ENCODE measurements around the gene BBX.

Gene BBX

DNA sequence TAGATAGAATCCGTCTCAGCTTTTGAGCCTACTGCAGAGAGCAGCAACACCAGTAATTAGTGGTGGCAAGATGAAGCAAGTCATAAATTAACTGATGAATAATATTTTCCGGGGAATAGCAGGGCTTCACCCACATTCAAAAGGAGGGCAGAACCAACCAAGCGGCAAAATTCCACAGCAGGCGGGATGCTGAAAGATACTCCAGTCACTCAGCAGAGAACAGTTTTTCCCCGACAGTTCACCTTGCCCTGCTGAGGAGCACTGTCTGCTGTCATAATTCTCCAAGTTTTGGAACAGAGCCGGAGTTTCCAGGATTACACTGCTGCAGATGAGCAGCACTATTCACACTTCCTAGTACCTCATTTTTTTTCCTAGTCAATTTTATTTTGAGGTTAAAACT lies 293.3 kb downstream of the BBX start:
- TF ChIP-seq, protein P1, sequence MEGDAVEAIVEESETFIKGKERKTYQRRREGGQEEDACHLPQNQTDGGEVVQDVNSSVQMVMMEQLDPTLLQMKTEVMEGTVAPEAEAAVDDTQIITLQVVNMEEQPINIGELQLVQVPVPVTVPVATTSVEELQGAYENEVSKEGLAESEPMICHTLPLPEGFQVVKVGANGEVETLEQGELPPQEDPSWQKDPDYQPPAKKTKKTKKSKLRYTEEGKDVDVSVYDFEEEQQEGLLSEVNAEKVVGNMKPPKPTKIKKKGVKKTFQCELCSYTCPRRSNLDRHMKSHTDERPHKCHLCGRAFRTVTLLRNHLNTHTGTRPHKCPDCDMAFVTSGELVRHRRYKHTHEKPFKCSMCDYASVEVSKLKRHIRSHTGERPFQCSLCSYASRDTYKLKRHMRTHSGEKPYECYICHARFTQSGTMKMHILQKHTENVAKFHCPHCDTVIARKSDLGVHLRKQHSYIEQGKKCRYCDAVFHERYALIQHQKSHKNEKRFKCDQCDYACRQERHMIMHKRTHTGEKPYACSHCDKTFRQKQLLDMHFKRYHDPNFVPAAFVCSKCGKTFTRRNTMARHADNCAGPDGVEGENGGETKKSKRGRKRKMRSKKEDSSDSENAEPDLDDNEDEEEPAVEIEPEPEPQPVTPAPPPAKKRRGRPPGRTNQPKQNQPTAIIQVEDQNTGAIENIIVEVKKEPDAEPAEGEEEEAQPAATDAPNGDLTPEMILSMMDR (IDR thresholded peaks at IDR 0.05): no peak
- no peak for DNase-seq (ENCODE audit: low spot score)
- no peak overlapping the region for H3K4me3 ChIP-seq
- H3K27ac ChIP-seq: no peak overlapping the region

- TF ChIP-seq, protein P1 (IDR thresholded peaks at IDR 0.05): no peak
- H3K27ac ChIP-seq: no peak overlapping the region
- no peak overlapping the region for H3K4me3 ChIP-seq
- DNase-seq (ENCODE audit: low spot score): no peak
Measured at GRCh38 chr3:107817076-107817475, 294.3 kb downstream of the BBX start.

DNA sequence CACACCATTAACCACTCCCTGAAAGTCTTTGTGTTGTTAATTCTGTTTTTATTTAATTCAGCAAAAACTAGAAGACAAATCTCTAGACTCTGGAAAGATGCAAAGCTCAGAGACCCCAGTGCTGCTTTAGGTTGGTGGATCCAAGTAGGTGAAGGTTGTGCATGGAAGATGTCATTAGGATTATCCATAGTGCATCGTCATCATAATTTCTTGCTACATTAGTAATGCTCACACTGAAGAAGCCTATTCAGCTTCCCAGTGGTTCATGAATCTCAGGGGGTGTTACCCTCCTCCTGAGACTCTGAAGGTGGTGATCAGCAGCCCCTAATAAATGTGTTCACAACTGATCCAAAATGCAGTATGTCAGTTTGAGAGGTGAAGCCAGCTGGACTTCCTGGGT lies 295.3 kb downstream of the BBX start:
- Histone ChIP-seq H3K27ac (no peak overlapping the region), H3K4me3 (no peak overlapping the region)
- TF ChIP-seq, protein P1 (IDR thresholded peaks at IDR 0.05): no peak
- DNase-seq (ENCODE audit: low spot score): no peak

- TF ChIP-seq, protein P1 (IDR thresholded peaks at IDR 0.05): no peak
- Histone ChIP-seq H3K4me3 (no peak overlapping the region), H3K27ac (no peak overlapping the region)
- DNase-seq (ENCODE audit: low spot score): no peak
Measured at GRCh38 chr3:107819656-107820055, 296.9 kb downstream of the BBX start.

- H3K27ac ChIP-seq: no peak overlapping the region
- no peak overlapping the region for H3K4me3 ChIP-seq
- TF ChIP-seq, protein P1 (IDR thresholded peaks at IDR 0.05): no peak
- DNase-seq (ENCODE audit: low spot score): no peak
Measured at GRCh38 chr3:107822308-107822707, 299.5 kb downstream of the BBX start.

DNA sequence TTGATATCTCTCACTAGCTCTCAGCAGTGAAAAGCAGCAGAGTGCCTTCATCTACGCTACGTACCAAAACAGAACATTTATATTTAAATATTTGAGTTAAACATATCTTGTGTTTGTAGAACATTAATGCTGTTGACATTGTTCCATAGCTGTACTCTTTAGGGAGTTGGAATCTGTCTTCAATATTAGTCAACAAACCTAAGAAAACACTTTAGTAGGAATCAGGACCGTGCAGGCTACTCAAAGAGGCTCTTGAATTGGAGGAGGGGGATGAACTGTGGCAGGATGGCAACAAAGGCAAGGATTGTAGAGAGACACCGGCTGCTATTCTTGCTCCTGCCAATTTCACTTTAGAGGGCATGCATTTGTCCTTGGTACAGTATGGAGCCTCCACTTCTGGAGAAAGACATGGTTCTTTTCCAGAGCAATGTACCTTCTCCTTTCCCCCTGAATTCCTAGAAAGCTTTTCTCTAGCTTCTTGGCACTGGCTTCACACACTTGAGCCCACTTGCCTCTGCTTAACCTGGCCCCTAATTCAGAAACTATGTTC lies 302.1 kb downstream of the BBX start:
- TF ChIP-seq, protein P1 (IDR thresholded peaks at IDR 0.05): no peak
- Histone ChIP-seq H3K4me3 (no peak overlapping the region), H3K27ac (no peak overlapping the region)
- DNase-seq (ENCODE audit: low spot score): no peak

DNA sequence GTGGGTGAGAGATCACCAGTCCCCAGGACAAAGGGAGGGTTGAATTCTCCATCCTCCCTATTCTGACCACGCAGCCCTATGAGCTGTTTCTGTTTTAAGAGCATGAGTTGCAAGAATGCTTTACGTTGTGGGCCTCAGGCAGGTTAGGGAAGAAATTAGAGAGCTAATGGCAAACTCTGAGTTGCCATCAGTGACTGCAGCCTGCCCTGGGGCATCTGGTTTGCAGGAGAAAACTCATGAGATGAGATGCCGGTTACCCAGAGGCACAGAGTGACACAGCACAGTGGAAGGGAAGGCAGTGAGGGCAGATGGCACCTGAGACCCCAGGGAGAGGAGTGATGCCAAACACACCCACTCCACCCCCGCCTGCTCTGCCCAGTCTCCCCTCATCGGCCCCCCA lies 302.8 kb downstream of the BBX start:
- H3K27ac ChIP-seq: no peak overlapping the region
- H3K4me3 ChIP-seq: no peak overlapping the region
- TF ChIP-seq, protein P1 (IDR thresholded peaks at IDR 0.05): no peak
- DNase-seq (ENCODE audit: low spot score): no peak

All from coronary artery (tissue), 2 donors.